Fibroblast of peridontal ligament (primary cell): ENCODE data around the gene PIK3C2G.

Source experiments
- DNase-seq: peaks from one replicate; pipeline ENCODE4 v3.0.0-alpha.2; 2010; ENCODE audit errors: extremely low read depth

Gene PIK3C2G

GRCh38 chr12:18552829-18553228 is 291.5 kb downstream of the PIK3C2G start:
- DNase-seq, result no peak

GRCh38 chr12:18556161-18556560 is 294.8 kb downstream of the PIK3C2G start:
- DNase-seq, result no peak

- DNase-seq, result no peak
Measured at GRCh38 chr12:18559242-18559641, 297.9 kb downstream of the PIK3C2G start.

- no peak for DNase-seq
Measured at GRCh38 chr12:18562531-18562930, 301.2 kb downstream of the PIK3C2G start.

- no peak for DNase-seq
Measured at GRCh38 chr12:18564306-18564705, 303.0 kb downstream of the PIK3C2G start.

- DNase-seq, result no peak
Measured at GRCh38 chr12:18567787-18568186, 306.5 kb downstream of the PIK3C2G start.

- DNase-seq, result no peak
Measured at GRCh38 chr12:18570543-18570942, 309.2 kb downstream of the PIK3C2G start.

GRCh38 chr12:18576104-18576626 is 314.8 kb downstream of the PIK3C2G start:
- peak; percentile 21 for DNase-seq

GRCh38 chr12:18576648-18577047 is 315.3 kb downstream of the PIK3C2G start:
- no peak for DNase-seq

- peak; percentile 31 for DNase-seq
Measured at GRCh38 chr12:18578191-18578590, 316.9 kb downstream of the PIK3C2G start.

- DNase-seq, result peak; percentile 79
Measured at GRCh38 chr12:18580291-18580690, 319.0 kb downstream of the PIK3C2G start.

GRCh38 chr12:18580706-18581105 is 319.4 kb downstream of the PIK3C2G start:
- DNase-seq, result no peak

GRCh38 chr12:18581232-18581962 is 320.1 kb downstream of the PIK3C2G start:
- peak; percentile 23 for DNase-seq

GRCh38 chr12:18583655-18584054 is 322.3 kb downstream of the PIK3C2G start:
- peak; percentile 7 for DNase-seq

- no peak for DNase-seq
Measured at GRCh38 chr12:18586581-18586980, 325.3 kb downstream of the PIK3C2G start.

GRCh38 chr12:18589316-18589715 is 328.0 kb downstream of the PIK3C2G start:
- DNase-seq, result peak; percentile 17

GRCh38 chr12:18591473-18591872 is 330.2 kb downstream of the PIK3C2G start:
- DNase-seq, result no peak

- no peak for DNase-seq
Measured at GRCh38 chr12:18595412-18595811, 334.1 kb downstream of the PIK3C2G start.

- no peak for DNase-seq
Measured at GRCh38 chr12:18601962-18602361, 340.6 kb downstream of the PIK3C2G start.

- no peak for DNase-seq
Measured at GRCh38 chr12:18612971-18613370, 351.7 kb downstream of the PIK3C2G start.

GRCh38 chr12:18620986-18621385 is 359.7 kb downstream of the PIK3C2G start:
- no peak for DNase-seq

- DNase-seq, result no peak
Measured at GRCh38 chr12:18629445-18629844, 368.1 kb downstream of the PIK3C2G start.

GRCh38 chr12:18629916-18630315 is 368.6 kb downstream of the PIK3C2G start:
- no peak for DNase-seq

- DNase-seq, result no peak
Measured at GRCh38 chr12:18631339-18631738, 370.0 kb downstream of the PIK3C2G start.
